ENCODE data around the gene TPRG1. TPM values are rescaled to one million over a fixed set of nuclear protein-coding genes. Genes with fewer than 3 reads are reported as not detected.

Gene TPRG1
- total RNA-seq, 1 experiment from 2014 or later: 1.0 TPM

- intact Hi-C loops (cut with micrococcal nuclease; ENCODE audit: unreplicated experiment): no loop called here
- no peaks in the 10 kb centered on the region for H3K4me1 ChIP-seq (ENCODE audit: insufficient read depth, low read length, poor library complexity, severe bottlenecking)
- H3K4me3 ChIP-seq (ENCODE audit: low read depth, low read length, poor library complexity, severe bottlenecking): no peak overlapping the region
- ChIA-PET POLR2A (ENCODE audit: low non-redundant PET) (interaction anchor here (0.5 kb wide), 1 partner anchor 230 kb away, joined by 6 read pairs; no protein-coding TSS in a partner anchor), CTCF (no interaction called here)
- no peak overlapping the region for H3K27ac ChIP-seq (ENCODE audit: low read depth, low read length, poor library complexity, severe bottlenecking)
- TF ChIP-seq EZH2 (IDR thresholded peaks at IDR 0.05; ENCODE audit: borderline replicate concordance, low read depth, low read length, poor library complexity, severe bottlenecking): no peak
- TF ChIP-seq, protein P1, sequence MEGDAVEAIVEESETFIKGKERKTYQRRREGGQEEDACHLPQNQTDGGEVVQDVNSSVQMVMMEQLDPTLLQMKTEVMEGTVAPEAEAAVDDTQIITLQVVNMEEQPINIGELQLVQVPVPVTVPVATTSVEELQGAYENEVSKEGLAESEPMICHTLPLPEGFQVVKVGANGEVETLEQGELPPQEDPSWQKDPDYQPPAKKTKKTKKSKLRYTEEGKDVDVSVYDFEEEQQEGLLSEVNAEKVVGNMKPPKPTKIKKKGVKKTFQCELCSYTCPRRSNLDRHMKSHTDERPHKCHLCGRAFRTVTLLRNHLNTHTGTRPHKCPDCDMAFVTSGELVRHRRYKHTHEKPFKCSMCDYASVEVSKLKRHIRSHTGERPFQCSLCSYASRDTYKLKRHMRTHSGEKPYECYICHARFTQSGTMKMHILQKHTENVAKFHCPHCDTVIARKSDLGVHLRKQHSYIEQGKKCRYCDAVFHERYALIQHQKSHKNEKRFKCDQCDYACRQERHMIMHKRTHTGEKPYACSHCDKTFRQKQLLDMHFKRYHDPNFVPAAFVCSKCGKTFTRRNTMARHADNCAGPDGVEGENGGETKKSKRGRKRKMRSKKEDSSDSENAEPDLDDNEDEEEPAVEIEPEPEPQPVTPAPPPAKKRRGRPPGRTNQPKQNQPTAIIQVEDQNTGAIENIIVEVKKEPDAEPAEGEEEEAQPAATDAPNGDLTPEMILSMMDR (conservative IDR thresholded peaks at IDR 0.05; ENCODE audit: low read depth, low read length): no peak
- no peaks in the 10 kb centered on the region for H3K36me3 ChIP-seq (ENCODE audit: insufficient read depth, low read length, poor library complexity, severe bottlenecking)
- no TSS peak for BruUV-seq (replicated peaks)
- DNase-seq (ENCODE audit: low spot score): no peak
- no peaks in the 10 kb centered on the region for H3K27me3 ChIP-seq (replicated peaks; ENCODE audit: insufficient read depth, low read depth, low read length, poor library complexity)
- H3K9me3 ChIP-seq (ENCODE audit: low read depth, low read length, poor library complexity, severe bottlenecking): no peaks in the 10 kb centered on the region
These were observed 40.9 kb downstream of the TPRG1 start for GRCh38 chr3:189212681-189213080.

DNA sequence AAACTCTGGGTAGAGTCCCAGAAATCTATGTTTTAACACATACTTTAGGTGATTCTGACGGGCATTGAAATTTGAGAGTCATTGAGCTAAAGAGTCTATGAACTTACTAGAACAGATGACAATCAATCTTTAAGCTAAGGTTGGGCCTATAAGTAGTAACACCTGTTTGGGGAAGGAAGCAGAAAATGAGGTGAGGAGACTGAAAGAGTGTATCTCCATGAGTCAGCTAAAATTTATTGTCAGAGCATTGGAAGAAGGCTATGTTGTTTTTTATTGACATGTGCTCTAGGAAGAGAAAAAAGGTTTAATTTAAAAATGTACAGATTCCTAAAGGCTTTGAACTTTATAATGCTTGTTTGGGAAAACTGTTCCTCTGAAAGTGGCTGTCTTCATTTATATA, 42.9 kb downstream of the TPRG1 start:
- H3K36me3 ChIP-seq (ENCODE audit: insufficient read depth, low read length, poor library complexity, severe bottlenecking): no peaks in the 10 kb centered on the region
- intact Hi-C loops (cut with micrococcal nuclease; ENCODE audit: unreplicated experiment): no loop called here
- TF ChIP-seq, protein P1 (conservative IDR thresholded peaks at IDR 0.05; ENCODE audit: low read depth, low read length): no peak
- TF ChIP-seq EZH2 (IDR thresholded peaks at IDR 0.05; ENCODE audit: borderline replicate concordance, low read depth, low read length, poor library complexity, severe bottlenecking): no peak
- H3K9me3 ChIP-seq (ENCODE audit: low read depth, low read length, poor library complexity, severe bottlenecking): no peaks in the 10 kb centered on the region
- no peaks in the 10 kb centered on the region for H3K4me1 ChIP-seq (ENCODE audit: insufficient read depth, low read length, poor library complexity, severe bottlenecking)
- no peak overlapping the region for H3K27ac ChIP-seq (ENCODE audit: low read depth, low read length, poor library complexity, severe bottlenecking)
- ChIA-PET POLR2A (ENCODE audit: low non-redundant PET) (no interaction called here), CTCF (no interaction called here)
- no peaks in the 10 kb centered on the region for H3K27me3 ChIP-seq (replicated peaks; ENCODE audit: insufficient read depth, low read depth, low read length, poor library complexity)
- H3K4me3 ChIP-seq (ENCODE audit: low read depth, low read length, poor library complexity, severe bottlenecking): no peak overlapping the region
- BruUV-seq (replicated peaks): no TSS peak
- no peak for DNase-seq (ENCODE audit: low spot score)

DNA sequence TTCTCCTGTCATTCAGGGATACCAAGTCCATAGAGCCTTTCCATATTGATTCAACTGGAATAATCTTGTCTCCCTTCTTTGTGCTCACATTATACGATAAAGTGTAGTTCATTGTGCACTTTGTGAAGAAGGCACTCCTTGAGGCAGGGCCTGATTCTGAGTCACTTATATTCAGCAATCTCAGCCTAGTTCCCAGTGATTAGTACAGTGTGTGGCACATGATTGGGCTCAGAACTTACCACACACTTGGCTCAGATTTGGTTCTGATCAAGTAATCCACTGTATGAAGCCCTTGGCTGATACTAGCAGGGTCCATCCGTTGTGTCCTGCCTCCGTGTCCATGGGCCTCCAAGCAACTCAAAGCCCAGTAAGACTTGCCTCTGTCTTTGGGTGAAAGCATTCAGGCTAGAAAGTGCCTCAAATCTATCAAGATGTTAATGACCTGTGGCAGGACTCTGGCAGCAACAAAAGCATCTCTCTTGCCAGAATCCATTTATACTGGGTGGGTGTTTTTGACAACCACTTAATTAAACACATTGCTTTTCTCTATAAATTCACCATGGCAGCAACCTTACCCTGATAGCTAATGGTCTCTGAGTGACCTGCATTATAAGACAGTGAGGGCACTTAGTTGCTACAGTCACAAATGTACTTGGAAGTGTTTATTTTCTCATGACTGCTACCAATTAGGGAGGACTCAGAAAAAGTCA, 51.3 kb downstream of the TPRG1 start:
- Histone ChIP-seq H3K9me3 (ENCODE audit: low read depth, low read length, poor library complexity, severe bottlenecking) (no peaks in the 10 kb centered on the region), H3K27ac (ENCODE audit: low read depth, low read length, poor library complexity, severe bottlenecking) (no peak overlapping the region), H3K4me1 (ENCODE audit: insufficient read depth, low read length, poor library complexity, severe bottlenecking) (no peaks in the 10 kb centered on the region), H3K27me3 (replicated peaks; ENCODE audit: insufficient read depth, low read depth, low read length, poor library complexity) (no peaks in the 10 kb centered on the region), H3K36me3 (ENCODE audit: insufficient read depth, low read length, poor library complexity, severe bottlenecking) (no peaks in the 10 kb centered on the region), H3K4me3 (ENCODE audit: low read depth, low read length, poor library complexity, severe bottlenecking) (no peak overlapping the region)
- BruUV-seq (replicated peaks): no TSS peak
- TF ChIP-seq EZH2 (IDR thresholded peaks at IDR 0.05; ENCODE audit: borderline replicate concordance, low read depth, low read length, poor library complexity, severe bottlenecking): no peak
- TF ChIP-seq, protein P1 (conservative IDR thresholded peaks at IDR 0.05; ENCODE audit: low read depth, low read length): no peak
- CTCF ChIA-PET: no interaction called here
- POLR2A ChIA-PET (ENCODE audit: low non-redundant PET): no interaction called here
- DNase-seq (ENCODE audit: low spot score): no peak
- intact Hi-C loops (cut with micrococcal nuclease; ENCODE audit: unreplicated experiment): no loop called here

All from A673 (cell line).